Kidney (tissue), 14 donors: Measurements from ENCODE around the gene PRDX1. TPM values are rescaled to one million over a fixed set of nuclear protein-coding genes. Genes with fewer than 3 reads are reported as not detected.
"Not testable (repeated sequence)": the region's sequence is repeated elsewhere in the genome, so short reads cannot be mapped to it uniquely, and the experiment has no call there.

Experiments
- DNase-seq, 5 donors: peaks; one replicate each; pipeline ENCODE4 v3.0.0-alpha.2; 2013 to 2020
- FAIRE-seq: peaks from 2 replicates; lab custom pipeline; 2012; peaks lifted over from hg19 to GRCh38; lab: Jason Lieb, UNC
- H3K27ac ChIP-seq, 2 donors: one replicate each; pipeline ENCODE4 v1.7.0; 2013; ENCODE audit warnings: low read depth in 2 of 2, low read length in 2 of 2, inconsistent platforms in 1 of 2
- H3K27me3 ChIP-seq: one replicate; pipeline ENCODE4 v1.7.1; 2013; ENCODE audit warnings: low read length, inconsistent platforms; ENCODE audit not compliant: control insufficient read depth, insufficient read depth
- H3K36me3 ChIP-seq, 3 donors: one replicate each; pipeline versions ENCODE4 v1.7.0 to v1.7.1; 2013; ENCODE audit warnings: low read length in 3 of 3, control low read depth in 1 of 3, inconsistent platforms in 1 of 3; ENCODE audit not compliant: insufficient read depth in 3 of 3, control insufficient read depth in 2 of 3
- H3K4me1 ChIP-seq, 3 donors: one replicate each; pipeline versions ENCODE4 v1.7.0 to v1.7.1; 2013; ENCODE audit warnings: low read length in 3 of 3, inconsistent platforms in 1 of 3, low read depth in 1 of 3; ENCODE audit not compliant: control insufficient read depth in 2 of 3, insufficient read depth in 2 of 3
- H3K4me3 ChIP-seq, 3 donors: one replicate each; pipeline versions ENCODE4 v1.7.0 to v1.8.1; 2013; ENCODE audit warnings: low read length in 3 of 3, control low read depth in 1 of 3, inconsistent platforms in 1 of 3
- H3K9ac ChIP-seq, 3 donors: one replicate each; pipeline versions ENCODE4 v1.7.0 to v1.7.1; 2013; ENCODE audit warnings: low read length in 3 of 3, control low read depth in 1 of 3, inconsistent platforms in 1 of 3
- H3K9me3 ChIP-seq, 3 donors: one replicate each; pipeline versions ENCODE4 v1.7.0 to v1.7.1; 2013; ENCODE audit warnings: low read length in 3 of 3, control low read depth in 1 of 3, inconsistent platforms in 1 of 3; ENCODE audit not compliant: control insufficient read depth in 2 of 3, insufficient read depth in 1 of 3
- CTCF ChIP-seq: IDR thresholded peaks from 3 replicates; pipeline ENCODE4 v1.5.1; 2012; ENCODE audit warnings: mild to moderate bottlenecking, moderate library complexity, borderline replicate concordance; ENCODE audit not compliant: insufficient read depth; ENCODE audit errors: extremely low read depth
- intact Hi-C: fragments of 100-400 bp; cut with DNase I; formaldehyde crosslinking; loops from one replicate; pipeline ENCODE4 v1.11.1; 2022
- polyA plus RNA-seq: library from polyadenylated mRNA; stranded (reverse); fragments of 350-450 nt; fragmentation: Illumina TruSeq; extraction: RNeasy Lipid Tissue Mini Kit (QIAGEN cat#74804); gene quantifications from one replicate; pipeline ENCODE4 v1.2.3, GENCODE V29; 2014; ENCODE audit warnings: low read depth, low replicate concordance; ENCODE audit not compliant: insufficient read depth
- total RNA-seq: library from RNA; stranded (reverse); fragmentation: NEBNext Ultra II Directional; extraction: Animal tissue kit (Norgen Biotek cat#: 25700); gene quantifications from one replicate; pipeline ENCODE4 v1.2.1, GENCODE V29; 2021
- donor health status: control.
- donor health status: control.
- donor health status: control.
- donor health status: control.
- donor health status: control.
- donor health status: DM: yes; HTN: yes; CAD: no.
- donor health status: Normal renal cell carcinoma (clear cell type).

PRDX1 gene
- total and polyA plus RNA-seq, 2 donors from 2014 or later, result 452 to 1,042 TPM

GRCh38 chr1:45518910-45519309 lies 2.8 kb downstream of the PRDX1 start:
- peak in 1 of 5 donors; percentile 21 for DNase-seq
- Histone ChIP-seq H3K9me3 (no peaks in the 10 kb centered on the region), H3K9ac (peak overlapping the region in 1 of 3 donors; percentile 32), H3K4me1 (peaks cover 0 to 15% (median 0%) of the 10 kb centered on the region in 3 donors), H3K27ac (no peak overlapping the region), H3K36me3 (peaks cover 6 to 34% (median 26%) of the 10 kb centered on the region in 3 donors), H3K27me3 (no peaks in the 10 kb centered on the region), H3K4me3 (peak overlapping the region in 1 of 3 donors; percentile 48)
- intact Hi-C loops, result loop anchor here (10.0 kb wide), 1 partner anchor 46 kb away; no protein-coding TSS in a partner anchor
- no peak for TF ChIP-seq CTCF
- FAIRE-seq, result no peak

- DNase-seq, FAIRE-seq, H3K9ac ChIP-seq, H3K27me3 ChIP-seq, H3K9me3 ChIP-seq, H3K27ac ChIP-seq, H3K4me3 ChIP-seq: not testable (repeated sequence)
- Histone ChIP-seq H3K36me3 (peaks cover 6 to 39% (median 31%) of the 10 kb centered on the region in 3 donors), H3K4me1 (peaks cover 0 to 15% (median 0%) of the 10 kb centered on the region in 3 donors)
- intact Hi-C loops, result loop anchor here (10.0 kb wide), 1 partner anchor 46 kb away; no protein-coding TSS in a partner anchor
Observed at GRCh38 chr1:45518366-45518765, 3.3 kb downstream of the PRDX1 start.

- intact Hi-C loops, result loop anchor here (10.0 kb wide), 1 partner anchor 48 kb away; no protein-coding TSS in a partner anchor
- H3K4me1 ChIP-seq, result peaks cover 0 to 15% (median 0%) of the 10 kb centered on the region in 3 donors
- no peak for TF ChIP-seq CTCF
- no peaks in the 10 kb centered on the region for H3K27me3 ChIP-seq
- no peak overlapping the region for H3K9ac ChIP-seq
- no peaks in the 10 kb centered on the region for H3K9me3 ChIP-seq
- H3K27ac ChIP-seq, result no peak overlapping the region
- no peak overlapping the region for H3K4me3 ChIP-seq
- DNase-seq (no peak), FAIRE-seq (no peak)
- peaks cover 6 to 52% (median 40%) of the 10 kb centered on the region in 3 donors for H3K36me3 ChIP-seq
Observed at GRCh38 chr1:45516465-45516864, 5.2 kb downstream of the PRDX1 start.

GRCh38 chr1:45516036-45516435 lies 5.6 kb downstream of the PRDX1 start:
- no peak overlapping the region for H3K9ac ChIP-seq
- no peaks in the 10 kb centered on the region for H3K27me3 ChIP-seq
- DNase-seq (no peak), FAIRE-seq (no peak)
- H3K4me1 ChIP-seq, result peaks cover 0 to 15% (median 0%) of the 10 kb centered on the region in 3 donors
- H3K36me3 ChIP-seq, result peaks cover 6 to 56% (median 44%) of the 10 kb centered on the region in 3 donors
- TF ChIP-seq CTCF, result no peak
- no peaks in the 10 kb centered on the region for H3K9me3 ChIP-seq
- no peak overlapping the region for H3K4me3 ChIP-seq
- intact Hi-C loops, result loop anchor here (10.0 kb wide), 1 partner anchor 49 kb away; no protein-coding TSS in a partner anchor
- no peak overlapping the region for H3K27ac ChIP-seq

GRCh38 chr1:45513532-45514260 lies 8.0 kb downstream of the PRDX1 start:
- not testable (repeated sequence) for FAIRE-seq, H3K27ac ChIP-seq, H3K9me3 ChIP-seq, DNase-seq, H3K4me1 ChIP-seq, H3K9ac ChIP-seq, H3K4me3 ChIP-seq, H3K27me3 ChIP-seq
- H3K36me3 ChIP-seq, result peaks cover 6 to 70% (median 52%) of the 10 kb centered on the region in 3 donors
- intact Hi-C loops, result loop anchor here (10.0 kb wide), 1 partner anchor 51 kb away; no protein-coding TSS in a partner anchor
